Stimulated activated CD4-positive, alpha-beta T cell treated with anti-CD3 and anti-CD28 coated beads, Interleukin-1b, Interleukin-23, amount 100 ng/mL, for 48 hours (primary cell): ENCODE results near the gene SPTLC1.
"Not testable (repeated sequence)": the region's sequence is repeated elsewhere in the genome, so short reads cannot be mapped to it uniquely, and the experiment has no call there.

Source experiments
- DNase-seq: peaks from one replicate; pipeline ENCODE4 v3.0.0-alpha.2; 2020

SPTLC1 gene, protein sequence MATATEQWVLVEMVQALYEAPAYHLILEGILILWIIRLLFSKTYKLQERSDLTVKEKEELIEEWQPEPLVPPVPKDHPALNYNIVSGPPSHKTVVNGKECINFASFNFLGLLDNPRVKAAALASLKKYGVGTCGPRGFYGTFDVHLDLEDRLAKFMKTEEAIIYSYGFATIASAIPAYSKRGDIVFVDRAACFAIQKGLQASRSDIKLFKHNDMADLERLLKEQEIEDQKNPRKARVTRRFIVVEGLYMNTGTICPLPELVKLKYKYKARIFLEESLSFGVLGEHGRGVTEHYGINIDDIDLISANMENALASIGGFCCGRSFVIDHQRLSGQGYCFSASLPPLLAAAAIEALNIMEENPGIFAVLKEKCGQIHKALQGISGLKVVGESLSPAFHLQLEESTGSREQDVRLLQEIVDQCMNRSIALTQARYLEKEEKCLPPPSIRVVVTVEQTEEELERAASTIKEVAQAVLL

DNA sequence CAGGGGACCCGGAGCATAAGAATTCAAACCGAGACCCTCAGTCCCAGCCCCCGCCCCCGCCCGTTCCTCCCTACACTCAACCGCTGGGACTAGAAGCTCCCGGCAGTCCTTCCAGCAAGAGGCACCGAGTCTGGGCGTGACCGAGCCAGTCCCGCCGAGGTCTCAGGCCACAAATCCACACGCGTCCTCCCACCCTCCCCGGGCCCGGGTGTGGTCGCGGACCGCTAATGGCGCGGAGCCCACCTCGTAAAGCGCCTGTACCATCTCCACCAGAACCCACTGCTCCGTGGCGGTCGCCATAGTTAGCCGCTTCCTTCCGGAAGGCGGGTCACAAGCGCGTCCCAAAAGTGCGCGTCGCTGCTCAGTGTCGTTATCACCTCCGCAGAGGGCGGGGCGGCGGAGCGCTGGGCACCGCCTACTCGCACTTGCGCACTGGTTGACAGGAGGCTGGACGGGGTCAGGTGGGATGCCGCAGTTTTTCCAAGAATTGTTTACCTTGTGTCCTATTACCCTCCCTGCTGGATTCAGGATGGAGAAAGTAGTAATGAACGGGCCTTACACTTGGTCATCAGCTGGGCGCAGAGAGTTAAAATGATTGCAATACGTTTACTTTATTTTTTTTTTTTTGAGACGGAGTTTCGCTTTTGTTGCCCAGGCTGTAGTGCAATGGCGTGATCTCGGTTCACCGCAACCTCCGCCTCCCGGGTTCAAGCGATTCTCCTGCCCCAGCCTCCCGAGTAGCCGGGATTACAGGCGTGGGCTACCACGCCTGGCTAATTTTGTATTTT is at the start of gene SPTLC1:
SPTLC1 (minus strand) TSS at position 343 of the 788 bp plus-strand sequence; CDS start at position 300, 43 bp downstream.
- DNase-seq, result peak; percentile 93

DNA sequence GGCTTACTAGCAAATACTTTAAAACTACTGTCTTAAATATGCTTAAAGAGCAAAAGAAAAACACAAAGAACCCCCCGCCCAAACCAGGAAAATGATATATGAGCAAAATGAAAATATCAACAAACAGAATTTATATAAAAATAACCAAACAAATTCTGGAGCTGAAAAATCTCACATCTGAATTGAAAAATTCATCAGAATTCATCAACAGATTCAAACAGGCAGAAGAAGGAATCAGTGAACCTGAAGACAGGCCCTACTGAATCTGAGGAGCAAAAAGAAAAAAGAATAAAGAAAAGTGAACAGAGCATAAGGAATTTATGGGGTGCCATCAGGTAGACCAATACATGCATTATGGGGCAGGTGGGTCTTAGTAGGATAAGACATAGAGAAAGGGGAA is 49.8 kb upstream of the SPTLC1 start:
- DNase-seq, result no peak

DNA sequence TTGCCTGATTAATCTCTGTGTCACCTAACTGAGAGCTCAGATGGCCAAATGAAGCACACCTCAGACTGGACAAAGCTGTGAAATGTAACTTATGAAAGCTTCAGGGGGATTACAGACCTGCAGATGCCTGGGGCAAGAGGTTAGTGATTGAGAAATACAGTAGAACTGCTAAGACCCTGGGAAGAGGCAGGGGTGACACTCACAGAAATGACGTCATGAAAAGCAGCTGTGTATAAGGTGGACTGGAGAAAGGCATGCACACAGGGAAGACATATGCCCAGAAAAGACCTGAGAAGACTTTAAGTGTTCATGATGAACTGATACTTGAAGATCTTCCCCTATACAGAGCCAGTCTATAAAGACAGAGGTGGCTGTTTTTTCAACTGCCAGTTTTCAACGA is 49.3 kb upstream of the SPTLC1 start:
- no peak for DNase-seq

DNA sequence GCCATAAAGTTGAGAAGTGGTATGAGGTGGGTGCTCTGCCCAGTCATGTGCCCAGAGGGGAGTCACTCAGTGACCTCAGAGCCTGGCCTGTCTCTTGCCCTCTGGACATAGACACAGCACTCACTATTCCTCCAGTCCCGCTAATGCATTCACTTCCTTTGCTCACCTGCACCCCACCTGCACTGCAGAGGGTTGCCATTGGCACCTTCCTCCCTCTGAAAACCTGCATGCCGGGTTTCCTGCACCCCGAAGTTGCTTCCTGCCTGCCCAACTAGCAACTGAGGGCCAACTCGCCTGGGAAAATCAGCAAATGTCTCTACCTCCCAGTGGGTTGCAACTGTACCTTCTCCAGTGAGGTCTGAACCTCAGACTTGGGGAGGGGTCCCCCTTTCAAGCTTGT is 48.1 kb upstream of the SPTLC1 start:
- no peak for DNase-seq

DNA sequence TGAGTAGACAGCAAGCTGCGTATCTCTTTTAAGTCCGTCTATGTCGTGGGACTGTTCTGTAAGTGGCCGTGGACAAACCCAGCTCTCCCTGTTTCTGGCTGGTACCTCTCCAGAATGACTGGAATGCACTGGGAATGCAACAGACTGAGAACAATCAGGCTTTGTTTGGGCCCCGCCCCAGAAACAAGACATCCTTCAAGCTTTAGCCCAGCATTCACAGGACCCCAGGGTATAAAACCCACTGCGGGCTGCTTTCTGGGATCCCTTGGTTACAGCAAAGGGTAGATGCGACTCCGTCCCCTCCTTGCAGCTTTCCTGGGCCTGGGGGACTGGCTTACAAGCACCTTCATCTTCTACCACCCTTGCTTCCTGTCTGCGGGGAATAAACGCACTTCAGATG is 45.6 kb upstream of the SPTLC1 start:
- DNase-seq, result no peak

DNA sequence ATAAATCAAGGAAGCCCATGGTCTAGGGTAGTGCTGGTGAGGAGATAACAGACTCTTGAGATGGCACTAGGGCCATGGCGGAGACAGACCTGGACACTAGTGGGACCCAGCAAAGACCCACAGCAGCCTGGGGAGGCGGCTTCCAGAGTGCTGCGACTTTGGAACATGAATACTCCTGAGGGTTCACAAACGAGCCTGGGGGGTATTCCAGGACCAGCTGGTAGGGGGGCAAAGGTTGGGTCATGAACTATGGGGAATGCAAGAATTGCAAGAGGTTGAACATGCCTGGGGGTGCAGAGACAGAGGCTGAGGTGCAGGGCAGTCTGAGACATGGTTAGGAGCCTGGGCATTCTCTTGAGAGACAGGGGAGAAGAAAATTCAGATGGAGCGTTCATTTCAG is 43.8 kb upstream of the SPTLC1 start:
- no peak for DNase-seq

DNA sequence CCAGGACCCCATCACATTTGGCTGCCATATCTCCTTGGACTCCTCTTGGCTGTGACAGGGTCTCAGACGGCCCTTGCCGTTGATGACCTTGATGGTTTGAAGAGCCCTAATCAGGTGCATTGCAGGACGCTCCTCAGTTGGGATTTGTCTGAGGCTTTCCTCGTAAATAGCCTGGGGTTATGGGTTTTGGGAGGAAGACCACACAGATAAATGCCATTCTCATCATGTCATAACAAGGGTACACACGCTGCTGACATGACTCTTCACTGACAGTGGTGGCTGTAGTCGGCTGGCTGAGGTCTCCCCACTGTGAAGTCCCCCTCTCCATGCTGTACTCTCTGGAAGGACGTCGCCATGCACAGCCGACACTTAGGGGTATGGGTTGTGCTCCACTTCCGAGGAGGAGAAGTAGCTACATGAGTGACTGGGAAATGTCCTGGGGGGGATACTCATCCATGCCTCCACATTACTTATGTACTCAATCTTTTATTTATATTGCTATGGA is 42.9 kb upstream of the SPTLC1 start:
- DNase-seq, result no peak

DNA sequence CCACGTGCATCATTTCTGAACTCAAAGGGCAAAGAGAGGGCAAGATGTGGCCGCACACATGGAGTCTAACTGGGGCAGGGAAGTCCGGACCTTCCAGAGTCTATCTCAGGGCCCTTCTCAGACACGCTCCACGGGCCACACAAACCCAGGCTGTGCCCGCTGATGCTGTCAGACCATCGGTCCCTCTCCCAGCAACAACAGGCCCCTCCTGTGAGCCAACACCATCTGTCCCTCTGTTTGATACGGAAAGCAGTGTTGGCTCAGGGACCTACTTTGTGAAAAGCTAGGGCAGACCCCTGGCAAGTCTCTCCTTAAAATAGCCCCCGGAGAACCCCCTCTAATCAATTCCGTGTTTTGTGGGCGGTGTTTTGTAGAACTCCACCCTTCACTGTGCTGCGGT is 40.5 kb upstream of the SPTLC1 start:
- not testable (repeated sequence) for DNase-seq

DNA sequence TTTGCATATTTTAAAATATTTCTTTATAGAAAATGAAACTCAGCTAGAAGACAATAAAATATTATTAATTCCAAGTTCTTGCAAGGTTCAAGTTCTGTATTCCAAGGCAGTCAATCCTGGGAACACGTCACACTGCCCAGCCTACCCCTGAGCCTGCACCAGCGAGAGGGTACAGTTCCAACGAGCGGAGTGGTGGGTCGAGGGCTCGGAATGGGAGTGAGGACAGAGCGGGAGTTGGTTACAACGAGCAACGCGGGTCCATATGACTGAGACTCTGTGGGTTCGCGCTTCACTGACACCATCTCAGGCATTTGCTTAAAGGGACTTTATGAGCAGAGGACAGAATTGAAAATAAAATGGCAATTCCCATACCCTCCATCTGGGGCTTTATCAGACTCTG is 40.0 kb upstream of the SPTLC1 start:
- no peak for DNase-seq

DNA sequence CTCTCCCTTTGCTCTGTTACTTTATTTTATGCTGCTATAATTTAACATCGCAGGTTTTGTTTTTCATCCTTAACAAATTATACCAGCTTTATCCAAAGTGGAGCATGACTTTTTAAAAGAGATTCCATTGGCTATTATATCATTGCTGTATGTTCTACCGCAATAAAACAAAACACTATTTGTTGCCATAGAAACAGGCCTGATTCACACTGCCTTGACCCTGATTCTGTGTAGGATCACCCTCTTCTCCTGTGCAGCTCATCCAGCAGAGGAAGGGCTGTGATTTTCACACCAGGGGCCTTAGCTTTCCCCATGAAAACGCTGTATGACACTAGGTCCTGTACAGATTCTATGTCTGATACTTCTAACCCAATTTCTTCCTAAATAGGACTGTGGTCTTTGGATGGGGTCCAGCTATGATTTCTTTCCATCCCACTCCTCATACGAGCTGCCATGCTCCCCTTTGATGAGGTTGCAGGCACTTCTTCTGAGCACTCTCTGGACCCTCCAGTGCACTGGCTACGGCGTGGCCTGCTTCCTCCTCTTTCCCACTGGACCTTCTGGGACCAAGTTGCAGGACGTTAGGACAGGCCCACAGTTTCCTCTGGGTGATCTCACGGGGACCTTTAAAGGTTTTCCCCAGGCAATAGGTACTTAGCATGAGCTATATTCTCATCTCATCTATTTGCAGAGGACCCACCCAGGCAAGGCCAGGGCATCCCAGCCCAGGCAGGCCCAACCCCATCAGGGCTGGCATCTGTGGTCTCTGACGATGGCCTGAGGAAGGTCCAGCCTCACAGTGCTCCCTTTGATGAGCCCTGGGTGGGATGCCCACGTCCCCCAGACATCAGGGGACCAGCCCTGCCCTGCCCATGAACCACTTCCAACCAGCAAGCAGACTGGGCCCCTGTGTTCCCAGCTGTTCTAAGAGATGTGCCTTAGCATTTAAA is 38.5 kb upstream of the SPTLC1 start:
- DNase-seq, result not testable (repeated sequence)

DNA sequence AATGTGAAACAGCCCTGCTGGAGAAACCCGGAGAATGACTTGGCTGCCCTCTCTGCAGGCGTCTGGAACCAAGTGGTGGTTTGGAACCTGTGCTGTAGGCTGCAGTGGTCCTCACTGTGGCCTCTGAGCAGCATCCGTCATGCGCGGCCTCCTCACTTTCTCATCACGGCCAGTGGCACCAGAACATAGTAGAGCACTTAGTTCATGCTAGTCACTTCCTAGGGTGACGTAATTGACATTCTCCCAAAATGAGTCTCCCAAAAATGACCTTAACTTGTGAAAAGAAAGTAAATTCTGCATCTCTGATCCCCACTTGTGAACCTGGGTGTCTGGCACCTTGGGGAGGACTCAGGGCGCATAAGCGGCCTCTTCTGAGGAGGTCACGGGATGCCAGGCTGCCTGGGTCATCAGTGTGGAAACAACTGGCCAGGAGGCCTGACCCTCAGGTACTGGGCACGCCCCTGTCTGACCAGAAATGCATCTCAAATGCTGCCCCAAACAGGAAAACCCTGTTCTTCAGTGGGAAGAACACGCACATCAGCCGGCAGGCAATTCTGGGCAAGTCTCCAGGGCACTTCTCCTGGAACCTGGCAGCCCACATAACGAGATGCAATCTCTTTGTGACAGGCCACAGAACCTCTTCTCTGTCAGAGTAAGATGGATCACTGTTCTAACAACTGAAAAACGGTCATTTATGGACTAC is 36.6 kb upstream of the SPTLC1 start:
- no peak for DNase-seq

DNA sequence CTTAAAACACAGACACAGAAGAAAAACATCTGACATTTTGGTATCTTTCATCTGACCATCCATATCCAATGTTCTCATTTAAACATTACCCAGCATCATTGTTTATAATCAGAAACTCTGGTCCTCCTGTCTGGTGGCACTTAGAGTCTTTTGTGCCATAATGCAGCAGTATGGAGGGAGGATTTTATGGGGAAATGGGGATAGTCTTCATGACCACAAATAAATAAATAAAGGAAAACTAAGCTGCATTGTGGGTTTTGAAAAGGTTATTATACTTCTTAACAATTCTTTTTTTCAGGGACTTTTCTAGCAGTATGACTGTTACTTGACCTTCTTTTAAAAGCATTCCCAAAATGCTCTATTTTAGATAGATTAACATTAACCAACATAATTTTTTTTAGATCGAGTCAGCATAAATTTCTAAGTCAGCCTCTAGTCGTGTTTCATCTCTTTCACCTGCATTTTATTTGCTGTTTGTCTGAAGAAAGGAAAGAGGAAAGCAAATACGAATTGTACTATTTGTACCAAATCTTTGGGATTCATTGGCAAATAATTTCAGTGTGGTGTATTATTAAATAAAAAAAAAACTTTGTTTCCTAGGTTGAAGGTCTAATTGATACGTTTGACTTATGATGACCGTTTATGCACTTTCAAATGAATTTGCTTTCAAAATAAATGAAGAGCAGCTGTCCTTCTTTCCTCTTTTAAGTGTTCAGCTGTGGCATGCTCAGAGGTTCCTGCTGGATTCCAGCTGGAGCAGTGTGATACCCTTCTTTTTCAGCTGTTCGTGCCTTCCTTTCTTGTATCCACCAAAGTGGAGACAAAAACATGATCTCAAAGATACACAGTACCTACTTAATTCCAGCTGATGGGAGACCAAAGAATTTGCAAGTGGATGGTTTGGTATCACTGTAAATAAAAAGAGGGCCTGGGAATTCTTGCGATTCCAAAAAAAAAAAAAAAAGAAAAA is 35.6 kb upstream of the SPTLC1 start:
- not testable (repeated sequence) for DNase-seq

DNA sequence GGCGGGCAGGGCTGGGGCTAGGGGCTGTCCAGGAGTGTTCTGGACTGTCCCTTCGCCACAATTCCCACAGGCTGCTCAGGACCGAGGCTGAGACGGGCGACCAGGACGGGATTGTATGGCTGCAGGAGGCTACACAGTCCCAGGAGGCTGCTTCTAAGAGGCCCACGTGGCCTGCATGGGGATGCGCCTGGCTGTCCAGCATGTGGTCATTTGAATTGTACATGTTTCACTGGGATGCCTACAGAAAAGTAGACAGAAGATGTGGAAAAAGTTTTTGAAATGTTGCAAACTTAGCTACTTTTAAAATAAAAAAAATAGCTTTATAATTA is 32.6 kb upstream of the SPTLC1 start:
- DNase-seq, result no peak

DNA sequence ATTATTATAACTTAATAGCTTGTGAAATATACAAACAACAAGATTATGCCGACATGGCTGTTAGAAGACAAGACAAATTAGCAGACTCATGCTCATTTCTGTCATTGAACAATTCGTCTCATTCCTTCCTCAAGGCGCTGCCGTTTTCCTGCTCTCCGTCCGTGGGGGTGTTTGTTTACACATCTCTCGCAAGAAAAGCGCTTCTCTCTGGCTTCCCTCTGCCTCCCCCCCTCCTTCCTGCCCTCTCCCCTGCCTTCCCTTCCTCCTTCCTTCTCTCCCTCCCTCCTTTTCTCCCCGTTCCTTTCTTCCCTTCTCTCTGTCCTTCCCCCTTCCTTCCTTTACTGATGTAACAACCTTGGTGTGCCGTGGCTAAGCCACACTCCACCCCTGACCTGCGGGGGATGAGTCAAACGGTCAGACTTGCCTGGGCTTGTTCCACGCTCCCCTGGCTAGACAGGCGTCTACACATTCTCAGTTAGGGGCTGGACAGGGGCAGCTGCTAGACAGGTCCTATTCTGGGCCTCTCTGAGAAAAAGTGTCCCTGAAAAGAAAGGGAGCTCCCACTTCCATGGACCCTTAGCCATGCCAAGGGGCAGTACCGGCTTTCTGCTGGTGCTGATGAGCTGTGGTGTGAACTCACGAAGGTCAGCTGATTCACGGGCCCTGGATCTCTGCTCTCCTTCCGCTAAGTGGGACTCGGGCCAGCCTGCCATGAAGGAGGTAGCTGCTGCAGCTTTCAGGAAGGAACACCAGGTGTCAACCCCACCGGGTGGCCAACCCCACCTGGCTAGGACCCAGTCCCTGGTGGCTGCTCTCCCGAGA is 32.0 kb upstream of the SPTLC1 start:
- no peak for DNase-seq

DNA sequence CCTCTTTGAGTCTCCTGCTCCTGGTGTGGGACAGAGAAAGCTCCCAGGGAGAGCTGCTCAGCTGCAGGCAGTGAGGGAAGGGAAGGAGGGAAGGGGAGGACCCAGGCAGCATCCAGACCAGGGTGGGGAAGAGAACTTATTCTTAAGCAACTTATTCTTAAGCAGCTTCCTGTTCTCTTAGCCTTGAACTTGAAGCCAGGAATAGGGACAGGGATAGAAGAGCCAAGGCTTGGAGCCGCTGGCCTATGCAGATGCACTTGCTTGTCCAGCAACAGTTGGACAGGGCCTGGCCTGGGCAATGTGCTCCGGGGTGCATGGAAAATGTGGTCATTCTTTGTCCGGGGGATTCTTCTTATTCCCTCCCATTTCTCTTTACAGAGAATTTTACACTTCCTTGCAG is 31.4 kb upstream of the SPTLC1 start:
- DNase-seq, result no peak

DNA sequence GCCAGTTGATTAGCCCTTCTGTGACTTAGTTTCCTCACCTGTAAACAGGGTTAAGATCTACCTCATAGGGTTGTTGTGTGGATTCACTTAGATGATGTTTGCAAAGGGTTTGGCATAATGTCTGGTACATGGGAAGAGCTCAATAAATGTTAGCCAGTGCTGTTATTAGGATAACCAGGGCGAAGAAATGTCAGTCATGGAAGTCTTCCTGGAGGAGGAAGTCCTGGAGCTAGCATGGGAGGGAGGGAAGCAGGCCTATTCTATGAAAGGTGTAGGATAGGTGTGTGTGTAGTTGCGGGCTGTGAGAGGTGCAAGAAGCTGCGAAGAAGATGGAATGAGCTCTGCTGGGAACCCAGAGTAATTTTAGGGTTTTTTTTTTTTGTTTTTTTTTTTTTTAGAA is 30.6 kb upstream of the SPTLC1 start:
- not testable (repeated sequence) for DNase-seq

DNA sequence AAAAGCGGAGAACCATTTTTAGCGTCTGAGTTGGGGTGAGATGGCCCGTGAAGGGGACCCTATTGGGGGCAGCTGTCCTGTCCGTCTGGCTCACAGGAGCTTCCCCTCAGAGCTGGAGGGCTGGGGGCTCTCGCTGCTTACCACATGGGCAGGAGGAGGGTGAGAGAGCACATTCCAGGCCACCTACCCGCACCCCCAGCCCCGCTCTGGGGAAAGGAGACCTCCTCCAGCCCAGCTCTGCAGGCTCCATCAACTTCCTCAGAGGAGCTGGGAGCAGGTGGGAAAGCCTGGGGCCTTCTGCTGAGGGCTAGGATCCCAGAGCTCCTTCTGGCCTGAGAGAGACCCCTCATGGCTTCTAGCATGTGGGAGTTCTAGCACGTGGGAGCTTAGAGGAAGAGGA is 27.1 kb upstream of the SPTLC1 start:
- no peak for DNase-seq

DNA sequence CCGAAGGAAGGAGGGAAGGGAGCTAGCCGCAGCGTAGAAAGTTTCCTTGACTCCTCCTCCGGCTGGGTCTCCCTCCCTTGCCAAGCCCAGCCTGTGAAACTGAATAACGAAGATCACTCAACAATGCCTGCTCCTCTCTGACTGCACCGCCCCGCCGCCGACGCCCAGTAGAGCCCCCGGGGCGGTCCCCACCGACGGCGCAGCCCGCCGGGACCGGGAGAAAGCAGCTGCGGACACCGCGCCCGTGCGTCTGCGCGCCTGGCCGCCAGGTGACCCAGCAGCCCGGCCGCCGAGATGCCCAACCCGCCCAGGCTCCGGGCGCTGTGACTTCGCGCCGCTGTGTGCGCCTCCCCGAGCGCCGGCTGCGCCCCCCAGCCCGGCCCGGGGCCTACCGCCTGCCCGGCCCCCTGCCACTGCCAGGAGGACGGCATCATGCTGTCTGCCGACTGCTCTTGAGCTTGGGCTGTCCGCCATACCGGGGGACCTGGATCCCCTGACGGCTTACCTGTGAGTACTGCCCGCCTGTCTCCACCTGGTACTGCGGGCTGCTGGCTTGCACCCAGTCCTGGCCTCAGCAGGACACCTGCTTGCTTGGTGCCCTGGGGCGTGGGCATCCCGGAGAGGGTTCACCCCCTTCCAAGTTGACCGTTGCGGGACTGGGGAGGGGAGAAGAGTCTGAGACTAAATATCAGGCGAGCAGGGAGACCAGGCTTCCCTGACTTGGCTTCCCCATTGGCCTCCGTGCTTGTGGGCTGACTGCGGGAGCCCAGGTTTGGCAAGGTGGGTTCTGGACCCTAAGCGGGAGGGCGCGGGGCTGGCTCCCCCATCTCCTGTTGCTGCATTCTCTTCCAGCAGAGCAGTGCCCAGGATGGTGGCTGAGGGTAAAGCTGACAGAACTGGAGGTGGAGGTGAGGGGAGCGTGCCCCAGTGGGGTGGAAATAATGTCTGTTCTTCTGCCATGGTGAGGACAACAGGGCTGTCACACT is 26.2 kb upstream of the SPTLC1 start:
- no peak for DNase-seq

DNA sequence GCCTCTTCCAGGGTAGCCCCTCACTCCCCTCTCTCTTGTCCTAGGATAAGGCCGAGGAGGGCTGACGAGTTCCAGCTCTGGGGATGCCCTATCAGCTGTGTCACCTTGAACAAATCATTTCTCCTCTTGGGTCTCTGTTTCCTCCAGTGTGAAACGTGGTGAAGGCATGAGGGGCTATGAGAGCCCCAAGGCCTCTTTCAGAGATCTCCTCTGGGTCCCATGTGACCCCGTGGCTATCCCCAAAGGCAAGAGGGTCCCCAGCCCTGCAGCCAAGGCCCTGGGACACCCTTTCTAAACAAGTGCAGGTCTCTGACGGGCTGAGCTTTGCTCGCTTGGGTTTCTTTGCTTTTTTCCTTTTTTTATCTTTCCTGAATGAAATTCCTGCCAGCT is 25.5 kb upstream of the SPTLC1 start:
- DNase-seq, result no peak
